Hepatocyte (in vitro differentiated cells): ENCODE measurements around the gene MESD. TPM values are rescaled to one million over a fixed set of nuclear protein-coding genes. Genes with fewer than 3 reads are reported as not detected.

ENCODE experiments used
- DNase-seq: peaks from one replicate; pipeline ENCODE4 v3.0.0-alpha.2; 2016; ENCODE audit warnings: low spot score
- H2AFZ ChIP-seq: fragments of 200-600 bp; sonication (generic); 2 replicates; pipeline ENCODE4 v1.6.0; 2016; ENCODE audit warnings: antibody characterized with exemption, mild to moderate bottlenecking
- H3K27ac ChIP-seq: fragments of 200-600 bp; sonication (generic); 2 replicates; pipeline ENCODE4 v1.5.1; 2016; ENCODE audit warnings: mild to moderate bottlenecking
- H3K27me3 ChIP-seq: fragments of 200-600 bp; sonication (generic); 2 replicates; pipeline ENCODE4 v1.6.1; 2016
- H3K36me3 ChIP-seq: fragments of 200-600 bp; sonication (generic); replicated peaks from 2 replicates; pipeline ENCODE4 v1.5.1; 2016; ENCODE audit warnings: low read depth; ENCODE audit not compliant: insufficient read depth
- H3K4me1 ChIP-seq: fragments of 200-600 bp; sonication (generic); 2 replicates; pipeline ENCODE4 v1.5.1; 2016; ENCODE audit warnings: mild to moderate bottlenecking, moderate library complexity; ENCODE audit not compliant: insufficient read depth
- H3K4me2 ChIP-seq: fragments of 200-600 bp; sonication (generic); 2 replicates; pipeline ENCODE4 v1.6.0; 2016
- H3K4me3 ChIP-seq: fragments of 200-600 bp; sonication (generic); 2 replicates; pipeline ENCODE4 v1.5.1; 2016; ENCODE audit warnings: mild to moderate bottlenecking
- H3K79me2 ChIP-seq: fragments of 200-600 bp; sonication (generic); 2 replicates; pipeline ENCODE4 v1.6.0; 2017; ENCODE audit warnings: mild to moderate bottlenecking
- H3K9me2 ChIP-seq: fragments of 200-600 bp; sonication (generic); replicated peaks from 2 replicates; pipeline ENCODE4 v1.6.0; 2017; ENCODE audit warnings: mild to moderate bottlenecking; ENCODE audit not compliant: insufficient read depth
- H3K9me3 ChIP-seq: fragments of 200-600 bp; sonication (generic); 2 replicates; pipeline ENCODE4 v1.5.1; 2016; ENCODE audit warnings: low read depth, mild to moderate bottlenecking
- H4K20me1 ChIP-seq: fragments of 200-600 bp; sonication (generic); 2 replicates; pipeline ENCODE4 v1.6.0; 2016; ENCODE audit warnings: mild to moderate bottlenecking; ENCODE audit not compliant: insufficient read depth, poor library complexity, severe bottlenecking
- CTCF ChIP-seq: fragments of 200-600 bp; sonication (generic); IDR thresholded peaks from 2 replicates; pipeline ENCODE4 v1.5.1; 2016; ENCODE audit warnings: antibody characterized with exemption, mild to moderate bottlenecking; ENCODE audit not compliant: poor library complexity
- EZH2 ChIP-seq: fragments of 200-600 bp; sonication (generic); IDR thresholded peaks from 2 replicates; pipeline ENCODE4 v1.6.1; 2016; ENCODE audit warnings: antibody characterized with exemption, mild to moderate bottlenecking, borderline replicate concordance
- EZH2phosphoT487 ChIP-seq: fragments of 200-600 bp; sonication (generic); IDR thresholded peaks from one replicate; pipeline ENCODE4 v1.6.1; 2018; ENCODE audit warnings: antibody characterized with exemption, mild to moderate bottlenecking, low read depth, moderate library complexity; ENCODE audit not compliant: unreplicated experiment, severe bottlenecking
- WGBS: methylation state at CpG from one replicate; pipeline ENCODE4 v1.1.6; 2016; ENCODE audit warnings: low lambda C conversion rate; ENCODE audit errors: missing lambda C conversion rate; 5-methylcytosine and 5-hydroxymethylcytosine counted together
- polyA plus RNA-seq: library from polyadenylated mRNA; unstranded; fragments of >200 nt; fragmentation: Nextera tagmentation; extraction: Ambion mirVana; gene quantifications from 2 replicates; pipeline ENCODE4 v1.2.1, GENCODE V29; 2016
- total RNA-seq: library from RNA; depleted of rRNA; stranded (reverse); fragments of >200 nt; gene quantifications from 2 replicates; pipeline ENCODE4 v1.2.3, GENCODE V29; 2014

Gene MESD
- total and polyA plus RNA-seq, 2 experiments from 2014 or later = 27.1 to 52.2 TPM

GRCh38 chr15:80906159-80906766, 83.4 kb downstream of the MESD start:
- H2AFZ ChIP-seq = no peak overlapping the region
- H3K4me3 ChIP-seq = no peak overlapping the region
- no peaks in the 10 kb centered on the region for H3K79me2 ChIP-seq
- no peaks in the 10 kb centered on the region for H3K4me1 ChIP-seq
- H4K20me1 ChIP-seq = no peaks in the 10 kb centered on the region
- H3K4me2 ChIP-seq = no peak overlapping the region
- no peaks in the 10 kb centered on the region for H3K9me2 ChIP-seq
- H3K9me3 ChIP-seq = no peaks in the 10 kb centered on the region
- no peak for DNase-seq
- no peaks in the 10 kb centered on the region for H3K27me3 ChIP-seq
- TF ChIP-seq EZH2phosphoT487 = no peak
- no peak for TF ChIP-seq EZH2
- no peak for TF ChIP-seq CTCF
- no peaks in the 10 kb centered on the region for H3K36me3 ChIP-seq
- 75% methylated on average over 11 of the region's 11 CpGs for WGBS
- H3K27ac ChIP-seq = no peak overlapping the region

GRCh38 chr15:80904998-80905397, 84.6 kb downstream of the MESD start:
- WGBS = 80% methylated on average over 5 of the region's 5 CpGs
- Histone ChIP-seq H3K36me3 (no peaks in the 10 kb centered on the region), H3K4me3 (no peak overlapping the region), H2AFZ (no peak overlapping the region), H3K9me2 (no peaks in the 10 kb centered on the region), H3K27ac (no peak overlapping the region), H3K4me1 (no peaks in the 10 kb centered on the region), H4K20me1 (no peaks in the 10 kb centered on the region), H3K4me2 (no peak overlapping the region), H3K9me3 (no peaks in the 10 kb centered on the region), H3K79me2 (no peaks in the 10 kb centered on the region), H3K27me3 (no peaks in the 10 kb centered on the region)
- TF ChIP-seq EZH2 (no peak), CTCF (no peak)
- DNase-seq = no peak

GRCh38 chr15:80902298-80902801, 87.3 kb downstream of the MESD start:
- no peaks in the 10 kb centered on the region for H3K79me2 ChIP-seq
- WGBS = 77% methylated on average over 10 of the region's 10 CpGs
- H3K27me3 ChIP-seq = no peaks in the 10 kb centered on the region
- DNase-seq = no peak
- no peaks in the 10 kb centered on the region for H3K9me2 ChIP-seq
- TF ChIP-seq CTCF (no peak), EZH2 (no peak), EZH2phosphoT487 (no peak)
- no peaks in the 10 kb centered on the region for H3K36me3 ChIP-seq
- no peaks in the 10 kb centered on the region for H3K9me3 ChIP-seq
- H3K27ac ChIP-seq = no peak overlapping the region
- no peak overlapping the region for H3K4me3 ChIP-seq
- H4K20me1 ChIP-seq = no peaks in the 10 kb centered on the region
- no peak overlapping the region for H3K4me2 ChIP-seq
- H3K4me1 ChIP-seq = no peaks in the 10 kb centered on the region
- H2AFZ ChIP-seq = no peak overlapping the region

- no peaks in the 10 kb centered on the region for H3K79me2 ChIP-seq
- H3K36me3 ChIP-seq = no peaks in the 10 kb centered on the region
- DNase-seq = no peak
- H3K4me3 ChIP-seq = no peak overlapping the region
- H3K9me2 ChIP-seq = no peaks in the 10 kb centered on the region
- TF ChIP-seq CTCF (no peak), EZH2 (no peak)
- H3K27me3 ChIP-seq = no peaks in the 10 kb centered on the region
- H2AFZ ChIP-seq = no peak overlapping the region
- no peak overlapping the region for H3K4me2 ChIP-seq
- H3K4me1 ChIP-seq = no peaks in the 10 kb centered on the region
- no peak overlapping the region for H3K27ac ChIP-seq
- 73% methylated on average over 2 of the region's 2 CpGs for WGBS
- H3K9me3 ChIP-seq = no peaks in the 10 kb centered on the region
- H4K20me1 ChIP-seq = no peaks in the 10 kb centered on the region
These were observed 91.6 kb downstream of the MESD start for GRCh38 chr15:80898040-80898439.
